Body of pancreas (tissue), 4 donors: ENCODE results near the gene BEAN1. TPM values are rescaled to one million over a fixed set of nuclear protein-coding genes. Genes with fewer than 3 reads are reported as not detected.
A peak's percentile ranks its signal among the peaks of the same experiment; 100 is the strongest.

Experiments used
- ATAC-seq: fragments of 150-250 bp; one replicate; pipeline ENCODE4 v1.9.1; 2016
- DNase-seq, 4 donors: peaks; one replicate each; pipeline ENCODE4 v3.0.0-alpha.2; 2019
- H3K27ac ChIP-seq, 4 donors: fragments of 200-600 bp; sonication (generic); 1 replicate in 3 of 4; 2 replicates in 1 of 4; pipeline versions ENCODE4 v1.5.1 to v1.6.1; 2016 to 2019; ENCODE audit warnings: mild to moderate bottlenecking in 1 of 4, mixed read lengths in 1 of 4, moderate library complexity in 1 of 4
- H3K27me3 ChIP-seq, 2 donors: fragments of 200-600 bp; sonication (generic); one replicate each; pipeline ENCODE4 v1.6.0; 2016; ENCODE audit warnings: mild to moderate bottlenecking in 1 of 2
- H3K36me3 ChIP-seq, 2 donors: fragments of 200-600 bp; sonication (generic); replicated peaks in 1 of 2; 2 replicates each; pipeline ENCODE4 v1.5.1; 2016; ENCODE audit warnings: low read depth in 2 of 2; ENCODE audit not compliant: insufficient read depth in 1 of 2
- H3K4me1 ChIP-seq: fragments of 200-600 bp; sonication (generic); one replicate; pipeline ENCODE4 v1.6.0; 2016
- H3K4me3 ChIP-seq, 2 donors: fragments of 200-600 bp; sonication (generic); 1 replicate in 1 of 2; 2 replicates in 1 of 2; pipeline ENCODE4 v1.5.1; 2016 to 2019
- H3K9me3 ChIP-seq, 3 donors: fragments of 200-600 bp; sonication (generic); 1 replicate in 2 of 3; 2 replicates in 1 of 3; pipeline ENCODE4 v1.5.1; 2016
- POLR2A ChIP-seq, 3 donors: fragments of 450-650 bp; IDR thresholded peaks; one replicate each; pipeline ENCODE4 v1.6.1; 2016; ENCODE audit warnings: antibody characterized with exemption in 3 of 3, mild to moderate bottlenecking in 2 of 3
- WGBS, 2 donors: methylation state at CpG; one replicate each; pipeline ENCODE4 v1.1.5; 2017; 5-methylcytosine and 5-hydroxymethylcytosine counted together
- intact Hi-C: fragments of 100-400 bp; cut with DNase I; formaldehyde crosslinking; loops from one replicate; pipeline ENCODE4 v1.15.1; 2023
- total RNA-seq, 2 donors: library from RNA; depleted of rRNA; stranded (reverse); fragments of >200 nt; gene quantifications; one replicate each; pipeline ENCODE4 v1.1.0, GENCODE V29; 2016
- TF ChIP-seq, protein P1 (sequence below), 7 experiments: fragments of 450-650 bp in 4 of 7; fragments of 200-600 bp in 3 of 7; sonication (generic) in 3 of 7; IDR thresholded peaks; one replicate each; pipeline ENCODE4 v1.5.1; 2016 to 2019; ENCODE audit warnings: antibody characterized with exemption in 7 of 7

Gene BEAN1
- total RNA-seq, 2 donors from 2014 or later = not detected

DNA sequence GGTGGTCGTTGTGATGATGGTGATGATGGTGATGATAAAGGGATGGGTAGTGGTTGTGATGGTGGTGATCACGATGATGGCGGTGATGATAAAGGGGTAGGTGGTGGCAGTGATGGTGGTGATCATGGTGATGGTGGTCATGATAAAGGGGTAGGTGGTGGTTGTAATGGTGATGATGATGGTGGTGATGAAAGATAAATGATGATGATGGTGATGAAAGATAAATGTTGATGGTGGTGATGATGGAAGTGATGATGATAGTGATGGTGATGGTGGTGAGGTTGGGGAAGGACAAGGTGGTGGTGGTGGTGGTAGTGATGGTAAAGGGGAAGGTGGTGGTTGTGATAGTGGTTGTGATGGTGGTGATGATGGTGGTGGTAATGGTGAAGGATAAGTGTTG is 46.7 kb upstream of the BEAN1 start:
- intact Hi-C loops = no loop called here
- Histone ChIP-seq H3K27me3 (no peaks in the 10 kb centered on the region), H3K4me3 (no peak overlapping the region), H3K4me1 (no peaks in the 10 kb centered on the region), H3K36me3 (no peaks in the 10 kb centered on the region), H3K9me3 (no peaks in the 10 kb centered on the region), H3K27ac (no peak overlapping the region)
- no peak for ATAC-seq
- WGBS, 2 donors = 54 to 81% methylated on average over 3 of the region's 3 CpGs
- DNase-seq = no peak
- TF ChIP-seq POLR2A (IDR thresholded peaks at IDR 0.05) = no peak
- TF ChIP-seq, protein P1, sequence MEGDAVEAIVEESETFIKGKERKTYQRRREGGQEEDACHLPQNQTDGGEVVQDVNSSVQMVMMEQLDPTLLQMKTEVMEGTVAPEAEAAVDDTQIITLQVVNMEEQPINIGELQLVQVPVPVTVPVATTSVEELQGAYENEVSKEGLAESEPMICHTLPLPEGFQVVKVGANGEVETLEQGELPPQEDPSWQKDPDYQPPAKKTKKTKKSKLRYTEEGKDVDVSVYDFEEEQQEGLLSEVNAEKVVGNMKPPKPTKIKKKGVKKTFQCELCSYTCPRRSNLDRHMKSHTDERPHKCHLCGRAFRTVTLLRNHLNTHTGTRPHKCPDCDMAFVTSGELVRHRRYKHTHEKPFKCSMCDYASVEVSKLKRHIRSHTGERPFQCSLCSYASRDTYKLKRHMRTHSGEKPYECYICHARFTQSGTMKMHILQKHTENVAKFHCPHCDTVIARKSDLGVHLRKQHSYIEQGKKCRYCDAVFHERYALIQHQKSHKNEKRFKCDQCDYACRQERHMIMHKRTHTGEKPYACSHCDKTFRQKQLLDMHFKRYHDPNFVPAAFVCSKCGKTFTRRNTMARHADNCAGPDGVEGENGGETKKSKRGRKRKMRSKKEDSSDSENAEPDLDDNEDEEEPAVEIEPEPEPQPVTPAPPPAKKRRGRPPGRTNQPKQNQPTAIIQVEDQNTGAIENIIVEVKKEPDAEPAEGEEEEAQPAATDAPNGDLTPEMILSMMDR (IDR thresholded peaks at IDR 0.05) = no peak

DNA sequence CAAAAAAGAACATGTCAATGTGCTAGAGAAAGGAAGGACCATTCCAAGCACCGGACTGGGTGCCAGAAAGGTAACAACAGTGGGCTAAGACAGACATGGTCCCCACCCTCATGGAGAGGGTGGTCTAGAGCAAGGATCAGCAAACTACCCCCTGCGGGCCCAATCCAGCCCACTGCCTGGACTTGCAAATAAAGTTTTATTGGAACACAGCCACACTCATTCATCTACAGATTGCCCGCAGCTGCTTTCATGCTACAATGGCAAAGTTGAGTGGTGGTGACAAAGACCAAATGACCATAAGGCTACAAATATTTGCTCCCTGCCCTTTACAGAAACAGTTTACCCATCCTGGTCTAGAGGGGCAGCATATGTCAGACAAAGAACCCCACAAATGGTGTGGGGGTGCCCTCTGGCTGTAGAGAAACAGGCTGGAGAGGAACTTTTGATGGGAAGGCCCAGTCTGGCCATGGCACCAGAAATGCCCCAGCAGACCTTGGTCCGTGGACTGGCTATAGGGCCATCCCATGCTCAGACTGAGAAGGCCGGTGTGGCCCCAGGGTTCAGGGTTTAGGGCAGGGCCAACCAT is 45.4 kb upstream of the BEAN1 start:
- 89 to 97% methylated on average over 3 to 5 of the region's 5 CpGs for WGBS, 2 donors
- Histone ChIP-seq H3K4me1 (no peaks in the 10 kb centered on the region), H3K4me3 (no peak overlapping the region), H3K27ac (peak overlapping the region in 1 of 4 donors; percentile 10), H3K36me3 (no peaks in the 10 kb centered on the region), H3K27me3 (no peaks in the 10 kb centered on the region), H3K9me3 (no peaks in the 10 kb centered on the region)
- no peak for ATAC-seq
- intact Hi-C loops = no loop called here
- DNase-seq = no peak
- TF ChIP-seq POLR2A (IDR thresholded peaks at IDR 0.05) = no peak
- TF ChIP-seq, protein P1 (IDR thresholded peaks at IDR 0.05) = no peak

DNA sequence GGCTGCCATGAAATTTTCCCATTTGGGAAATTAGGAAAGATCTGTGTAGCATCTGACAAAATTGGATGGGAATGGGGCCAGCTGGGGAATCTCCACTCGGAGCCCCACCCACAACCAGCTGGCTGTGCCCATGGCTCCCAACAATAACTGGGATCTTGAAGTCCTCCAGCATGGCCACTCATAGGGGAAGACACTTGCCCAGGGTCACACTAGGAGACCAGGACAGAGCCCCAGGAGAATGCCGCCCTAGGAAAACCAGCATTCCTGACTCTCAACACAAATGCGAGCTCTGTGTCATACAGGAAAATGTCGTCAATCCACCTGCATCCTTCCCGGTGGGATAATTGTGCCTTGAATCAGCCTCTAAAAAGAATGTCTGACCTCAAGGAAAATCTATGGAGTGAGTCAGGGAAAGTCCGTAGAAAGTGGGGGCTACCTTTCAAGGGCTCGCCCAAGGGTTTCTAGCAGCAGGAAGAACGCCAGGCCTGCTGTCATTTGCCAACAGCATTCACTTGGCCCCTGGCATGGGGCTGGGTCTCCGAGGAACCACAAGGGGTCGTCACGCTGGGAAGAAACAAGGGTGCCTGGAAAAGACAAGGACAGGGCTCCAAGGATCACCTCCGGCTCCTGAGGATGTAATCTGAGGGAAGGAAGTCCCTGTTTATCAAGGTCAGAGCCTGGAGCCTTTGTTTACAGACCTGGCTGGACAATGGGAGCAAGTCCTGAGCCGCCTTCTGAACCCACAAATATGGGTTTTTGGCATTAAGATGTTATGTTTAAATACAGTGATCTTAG is 44.7 kb upstream of the BEAN1 start:
- intact Hi-C loops = no loop called here
- no peak for DNase-seq
- Histone ChIP-seq H3K4me1 (no peaks in the 10 kb centered on the region), H3K9me3 (no peaks in the 10 kb centered on the region), H3K27me3 (no peaks in the 10 kb centered on the region), H3K36me3 (no peaks in the 10 kb centered on the region), H3K27ac (peak overlapping the region in 2 of 4 donors; percentile 10 to 12), H3K4me3 (no peak overlapping the region)
- WGBS, 2 donors = 74 to 75% methylated on average over 12 to 13 of the region's 13 CpGs
- no peak for TF ChIP-seq POLR2A (IDR thresholded peaks at IDR 0.05)
- TF ChIP-seq, protein P1 (IDR thresholded peaks at IDR 0.05) = no peak
- peak; percentile 38 for ATAC-seq

DNA sequence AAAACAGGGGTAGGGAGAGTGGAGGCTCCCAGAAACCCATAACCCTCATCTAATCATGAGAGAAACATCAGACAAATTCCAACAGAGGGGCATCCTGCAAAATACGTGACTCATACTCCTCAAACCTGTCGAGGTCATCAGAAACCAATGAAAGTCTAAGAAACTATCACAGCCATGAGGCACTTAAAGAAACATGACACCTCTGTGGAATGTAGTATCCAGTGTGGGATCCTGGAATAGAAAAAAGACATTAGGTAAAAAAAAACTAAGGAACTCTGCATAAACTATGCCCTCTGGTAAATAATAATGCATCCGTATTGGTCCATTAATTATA is 44.2 kb upstream of the BEAN1 start:
- Histone ChIP-seq H3K4me1 (no peaks in the 10 kb centered on the region), H3K9me3 (no peaks in the 10 kb centered on the region), H3K4me3 (no peak overlapping the region), H3K36me3 (no peaks in the 10 kb centered on the region), H3K27me3 (no peaks in the 10 kb centered on the region), H3K27ac (peak overlapping the region in 1 of 4 donors; percentile 12)
- no peak for ATAC-seq
- WGBS, 2 donors = 55 to 59% methylated on average over 3 of the region's 3 CpGs
- no peak for TF ChIP-seq POLR2A (IDR thresholded peaks at IDR 0.05)
- TF ChIP-seq, protein P1 (IDR thresholded peaks at IDR 0.05) = no peak
- intact Hi-C loops = no loop called here
- DNase-seq = no peak

DNA sequence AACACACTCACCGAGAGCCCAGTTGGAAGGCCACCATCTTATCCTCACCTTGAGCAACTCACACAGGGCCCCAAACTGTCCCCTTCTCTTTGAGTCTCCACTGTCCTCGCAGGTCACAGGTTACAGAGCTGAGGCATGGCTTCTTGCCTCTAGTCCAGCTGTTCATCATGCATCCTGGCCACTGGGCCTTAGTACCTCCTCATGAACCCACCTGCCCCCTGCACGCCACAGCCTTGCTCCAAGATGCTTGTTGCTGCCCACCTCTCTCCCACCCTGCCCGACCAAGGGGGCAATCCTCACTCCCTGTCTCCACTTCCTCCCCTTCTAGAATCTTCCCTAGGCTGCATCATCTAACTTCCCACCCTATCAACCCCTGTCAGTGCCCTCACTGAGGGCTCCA is 43.5 kb upstream of the BEAN1 start:
- TF ChIP-seq POLR2A (IDR thresholded peaks at IDR 0.05) = no peak
- TF ChIP-seq, protein P1 (IDR thresholded peaks at IDR 0.05) = no peak
- intact Hi-C loops = no loop called here
- Histone ChIP-seq H3K36me3 (no peaks in the 10 kb centered on the region), H3K4me3 (no peak overlapping the region), H3K4me1 (no peaks in the 10 kb centered on the region), H3K27me3 (no peaks in the 10 kb centered on the region), H3K27ac (no peak overlapping the region), H3K9me3 (no peaks in the 10 kb centered on the region)
- WGBS, 2 donors = 84 to 85% methylated on average over 4 of the region's 4 CpGs
- DNase-seq (no peak), ATAC-seq (no peak)
